Measurements from ENCODE around the gene NUCB2. TPM values are rescaled to one million over a fixed set of nuclear protein-coding genes. Genes with fewer than 3 reads are reported as not detected.

The NUCB2 gene
- total and polyA plus RNA-seq, 2 of the 8 experiments (the other 6 are each of a cell fraction or from before 2014, with no cell fraction given) = 9.0 to 34.2 TPM

- Histone ChIP-seq H3K79me2 (ENCODE audit: control insufficient read depth in 1 of 2, insufficient read depth in 2 of 2, low read length in 2 of 2) (no peaks in the 10 kb centered on the region), H3K14ac (ENCODE audit: insufficient read length) (no peak overlapping the region), H3K27ac (ENCODE audit: low read depth, low read length) (no peak overlapping the region), H2BK20ac (ENCODE audit: low read length) (no peak overlapping the region), H3K4me2 (ENCODE audit: insufficient read depth in 1 of 2, low read depth in 2 of 2, low read length in 2 of 2) (no peak overlapping the region), H2BK12ac (ENCODE audit: low read depth, low read length) (no peak overlapping the region), H4K5ac (ENCODE audit: insufficient read length, low read depth, low read length) (no peak overlapping the region), H3K27me3 (replicated peaks in 1 of 4; ENCODE audit: control insufficient read depth in 3 of 4, extremely low read depth in 1 of 4, insufficient read depth in 3 of 4, low read length in 3 of 4) (no peaks in the 10 kb centered on the region; a peak in 1 of 7 replicates), H3K9ac (replicated peaks in 1 of 4; ENCODE audit: extremely low read depth in 1 of 4, low read depth in 3 of 4, low read length in 3 of 4) (no peak overlapping the region), H2BK15ac (ENCODE audit: low read length) (no peak overlapping the region), H3K23me2 (ENCODE audit: low read depth, low read length) (no peaks in the 10 kb centered on the region), H2AK5ac (ENCODE audit: low read depth, low read length) (no peak overlapping the region), H3K9me3 (ENCODE audit: insufficient read depth in 2 of 2, low read depth in 1 of 2, low read length in 1 of 2) (peaks cover 46 to 50% of the 10 kb centered on the region in 2 experiments), H3K18ac (ENCODE audit: extremely low read depth, low read length) (no peak overlapping the region), H3K4me1 (replicated peaks in 1 of 4; ENCODE audit: control insufficient read depth in 3 of 4, insufficient read depth in 4 of 4, low read length in 3 of 4) (no peaks in the 10 kb centered on the region), H4K20me1 (replicated peaks in 1 of 2; ENCODE audit: control insufficient read depth in 1 of 2, insufficient read depth in 2 of 2, low read length in 2 of 2) (no peaks in the 10 kb centered on the region), H2BK5ac (ENCODE audit: low read depth, low read length) (no peak overlapping the region), H3K79me1 (ENCODE audit: low read depth, low read length) (no peaks in the 10 kb centered on the region), H3K56ac (replicated peaks; ENCODE audit: insufficient read length, low read depth, low read length) (no peak overlapping the region), H2BK120ac (replicated peaks; ENCODE audit: low read depth, low read length) (no peak overlapping the region), H3K36me3 (ENCODE audit: control insufficient read depth in 2 of 4, insufficient read depth in 4 of 4, low read length in 3 of 4) (peaks cover 0 to 17% (median 0%) of the 10 kb centered on the region in 4 experiments; a peak in 3 of 8 replicates), H3K4ac (replicated peaks; ENCODE audit: insufficient read length, low read depth, low read length) (no peak overlapping the region), H2AFZ (ENCODE audit: low read length) (no peak overlapping the region), H4K8ac (ENCODE audit: extremely low read depth, insufficient read depth, low read length) (no peak overlapping the region), H3K23ac (ENCODE audit: insufficient read length) (no peak overlapping the region), H4K91ac (replicated peaks; ENCODE audit: insufficient read length, low read length) (no peak overlapping the region), H3K4me3 (ENCODE audit: extremely low read depth in 1 of 4, insufficient read depth in 2 of 4, low read depth in 3 of 4, low read length in 4 of 4) (no peak overlapping the region)
- CTCF ChIA-PET (ENCODE audit: partially characterized antibody) = interaction anchor here (1.3 to 5.6 kb wide), 3 partner anchors 14 to 18 kb away, joined by 3 to 40 read pairs (median 6); no protein-coding TSS in a partner anchor
- FAIRE-seq (no peak), DNase-seq (ENCODE audit: low read depth in 1 of 2, low spot score in 2 of 2) (no peak)
- 87% methylated on average over 3 of the region's 3 CpGs; no CpG with 5 or more reads in 1 of the 2 experiments for WGBS, 2 experiments (ENCODE audit: extremely low coverage in 1 of 2, insufficient coverage in 1 of 2, insufficient read length in 1 of 2, insufficient replicate concordance in 2 of 2, low coverage in 1 of 2, low lambda C conversion rate in 2 of 2, missing lambda C conversion rate in 1 of 2)
- POLR2A ChIA-PET (ENCODE audit: partially characterized antibody) = no interaction called here
- TF ChIP-seq EP300 (IDR thresholded peaks at IDR 0.05; ENCODE audit: borderline replicate concordance in 1 of 2, low read depth in 2 of 2, low read length in 2 of 2) = no peak
- TF ChIP-seq, protein P1, sequence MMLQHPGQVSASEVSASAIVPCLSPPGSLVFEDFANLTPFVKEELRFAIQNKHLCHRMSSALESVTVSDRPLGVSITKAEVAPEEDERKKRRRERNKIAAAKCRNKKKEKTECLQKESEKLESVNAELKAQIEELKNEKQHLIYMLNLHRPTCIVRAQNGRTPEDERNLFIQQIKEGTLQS (IDR thresholded peaks at IDR 0.05; ENCODE audit: insufficient read depth, low read depth, low read length) = no peak
- TF ChIP-seq RAD21 (IDR thresholded peaks at IDR 0.05 in 1 of 2, conservative IDR thresholded peaks at IDR 0.05 in 1 of 2; ENCODE audit: low read depth in 2 of 2, low read length in 2 of 2) = no peak
- TF ChIP-seq YY1 (IDR thresholded peaks at IDR 0.05; ENCODE audit: low read depth, low read length) = no peak
- no peak for TF ChIP-seq CBX8 (IDR thresholded peaks at IDR 0.05; ENCODE audit: borderline replicate concordance, low read depth, low read length)
- no peak for TF ChIP-seq FOSL1 (IDR thresholded peaks at IDR 0.05; ENCODE audit: insufficient read depth, low read depth, low read length)
- TF ChIP-seq MAFK (IDR thresholded peaks at IDR 0.05; ENCODE audit: low read depth, low read length) = no peak
- no peak for TF ChIP-seq CTCF (IDR thresholded peaks at IDR 0.05; ENCODE audit: control extremely low read depth in 1 of 3, insufficient read depth in 1 of 3, low read depth in 1 of 3, low read length in 3 of 3)
- no peak for TF ChIP-seq SIRT6 (IDR thresholded peaks at IDR 0.05; ENCODE audit: low read length)
- TF ChIP-seq POLR2AphosphoS5 (IDR thresholded peaks at IDR 0.05; ENCODE audit: low read depth, low read length) = no peak
These were observed 92.0 kb downstream of the NUCB2 start for GRCh38 chr11:17368551-17368950.

All from H1 (cell line).